Kidney (tissue), 14 donors: Measurements from ENCODE around the gene DCT. TPM values are rescaled to one million over a fixed set of nuclear protein-coding genes. Genes with fewer than 3 reads are reported as not detected.

Experiments used
- DNase-seq, 5 donors: peaks; one replicate each; pipeline ENCODE4 v3.0.0-alpha.2; 2013 to 2020
- FAIRE-seq: peaks from 2 replicates; lab custom pipeline; 2012; peaks lifted over from hg19 to GRCh38; lab: Jason Lieb, UNC
- H3K27ac ChIP-seq, 2 donors: one replicate each; pipeline ENCODE4 v1.7.0; 2013; ENCODE audit warnings: low read depth in 2 of 2, low read length in 2 of 2, inconsistent platforms in 1 of 2
- H3K27me3 ChIP-seq: one replicate; pipeline ENCODE4 v1.7.1; 2013; ENCODE audit warnings: low read length, inconsistent platforms; ENCODE audit not compliant: control insufficient read depth, insufficient read depth
- H3K36me3 ChIP-seq, 3 donors: one replicate each; pipeline versions ENCODE4 v1.7.0 to v1.7.1; 2013; ENCODE audit warnings: low read length in 3 of 3, control low read depth in 1 of 3, inconsistent platforms in 1 of 3; ENCODE audit not compliant: insufficient read depth in 3 of 3, control insufficient read depth in 2 of 3
- H3K4me1 ChIP-seq, 3 donors: one replicate each; pipeline versions ENCODE4 v1.7.0 to v1.7.1; 2013; ENCODE audit warnings: low read length in 3 of 3, inconsistent platforms in 1 of 3, low read depth in 1 of 3; ENCODE audit not compliant: control insufficient read depth in 2 of 3, insufficient read depth in 2 of 3
- H3K4me3 ChIP-seq, 3 donors: one replicate each; pipeline versions ENCODE4 v1.7.0 to v1.8.1; 2013; ENCODE audit warnings: low read length in 3 of 3, control low read depth in 1 of 3, inconsistent platforms in 1 of 3
- H3K9ac ChIP-seq, 3 donors: one replicate each; pipeline versions ENCODE4 v1.7.0 to v1.7.1; 2013; ENCODE audit warnings: low read length in 3 of 3, control low read depth in 1 of 3, inconsistent platforms in 1 of 3
- H3K9me3 ChIP-seq, 3 donors: one replicate each; pipeline versions ENCODE4 v1.7.0 to v1.7.1; 2013; ENCODE audit warnings: low read length in 3 of 3, control low read depth in 1 of 3, inconsistent platforms in 1 of 3; ENCODE audit not compliant: control insufficient read depth in 2 of 3, insufficient read depth in 1 of 3
- CTCF ChIP-seq: IDR thresholded peaks from 3 replicates; pipeline ENCODE4 v1.5.1; 2012; ENCODE audit warnings: mild to moderate bottlenecking, moderate library complexity, borderline replicate concordance; ENCODE audit not compliant: insufficient read depth; ENCODE audit errors: extremely low read depth
- intact Hi-C: fragments of 100-400 bp; cut with DNase I; formaldehyde crosslinking; loops from one replicate; pipeline ENCODE4 v1.11.1; 2022
- polyA plus RNA-seq: library from polyadenylated mRNA; stranded (reverse); fragments of 350-450 nt; fragmentation: Illumina TruSeq; extraction: RNeasy Lipid Tissue Mini Kit (QIAGEN cat#74804); gene quantifications from one replicate; pipeline ENCODE4 v1.2.3, GENCODE V29; 2014; ENCODE audit warnings: low read depth, low replicate concordance; ENCODE audit not compliant: insufficient read depth
- total RNA-seq: library from RNA; stranded (reverse); fragmentation: NEBNext Ultra II Directional; extraction: Animal tissue kit (Norgen Biotek cat#: 25700); gene quantifications from one replicate; pipeline ENCODE4 v1.2.1, GENCODE V29; 2021
- donor health status: control.
- donor health status: control.
- donor health status: control.
- donor health status: control.
- donor health status: control.
- donor health status: DM: yes; HTN: yes; CAD: no.
- donor health status: Normal renal cell carcinoma (clear cell type).

The DCT gene
- total and polyA plus RNA-seq, 2 donors from 2014 or later = 0.11 to 0.13 TPM

- no peak overlapping the region for H3K9ac ChIP-seq
- no peak for FAIRE-seq
- no peak overlapping the region for H3K4me3 ChIP-seq
- H3K9me3 ChIP-seq = no peaks in the 10 kb centered on the region
- no peak for DNase-seq
- no peaks in the 10 kb centered on the region for H3K27me3 ChIP-seq
- no peak for TF ChIP-seq CTCF
- intact Hi-C loops = no loop called here
- H3K36me3 ChIP-seq = no peaks in the 10 kb centered on the region
- no peaks in the 10 kb centered on the region for H3K4me1 ChIP-seq
- no peak overlapping the region for H3K27ac ChIP-seq
Measured at GRCh38 chr13:94415500-94416237, 63.8 kb downstream of the DCT start.

- FAIRE-seq (no peak), DNase-seq (no peak)
- Histone ChIP-seq H3K4me1 (no peaks in the 10 kb centered on the region), H3K4me3 (no peak overlapping the region), H3K27me3 (no peaks in the 10 kb centered on the region), H3K9ac (no peak overlapping the region), H3K9me3 (no peaks in the 10 kb centered on the region), H3K36me3 (no peaks in the 10 kb centered on the region), H3K27ac (no peak overlapping the region)
- intact Hi-C loops = no loop called here
- TF ChIP-seq CTCF = no peak
Measured at GRCh38 chr13:94414708-94415107, 64.8 kb downstream of the DCT start.

- Histone ChIP-seq H3K27ac (no peak overlapping the region), H3K27me3 (no peaks in the 10 kb centered on the region), H3K4me1 (no peaks in the 10 kb centered on the region), H3K4me3 (no peak overlapping the region), H3K9ac (no peak overlapping the region), H3K36me3 (no peaks in the 10 kb centered on the region), H3K9me3 (no peaks in the 10 kb centered on the region)
- intact Hi-C loops = no loop called here
- no peak for TF ChIP-seq CTCF
- FAIRE-seq (no peak), DNase-seq (no peak)
Measured at GRCh38 chr13:94414141-94414540, 65.3 kb downstream of the DCT start.

GRCh38 chr13:94413598-94413944 is 65.9 kb downstream of the DCT start:
- no peak for DNase-seq
- Histone ChIP-seq H3K9ac (no peak overlapping the region), H3K27me3 (no peaks in the 10 kb centered on the region), H3K4me1 (no peaks in the 10 kb centered on the region), H3K27ac (no peak overlapping the region), H3K36me3 (no peaks in the 10 kb centered on the region), H3K4me3 (no peak overlapping the region), H3K9me3 (no peaks in the 10 kb centered on the region)
- no peak for FAIRE-seq
- intact Hi-C loops = no loop called here
- TF ChIP-seq CTCF = no peak
